Coronary artery (tissue), 2 donors: ENCODE results near the gene CBLIF.
"Not testable (repeated sequence)": the region's sequence is repeated elsewhere in the genome, so short reads cannot be mapped to it uniquely, and the experiment has no call there.

Source experiments
- DNase-seq: peaks from one replicate; pipeline ENCODE4 v3.0.0-alpha.2; 2017; ENCODE audit warnings: low spot score
- H3K27ac ChIP-seq, 2 donors: fragments of 200-600 bp; sonication (generic); one replicate each; pipeline ENCODE4 v1.5.1; 2016 to 2019
- H3K4me3 ChIP-seq: fragments of 200-600 bp; sonication (generic); 2 replicates; pipeline ENCODE4 v1.5.1; 2016; ENCODE audit warnings: mild to moderate bottlenecking, moderate library complexity
- CTCF ChIP-seq: fragments of 200-600 bp; sonication (generic); IDR thresholded peaks from one replicate; pipeline ENCODE4 v1.5.1; 2019; ENCODE audit warnings: antibody characterized with exemption

Gene CBLIF

DNA sequence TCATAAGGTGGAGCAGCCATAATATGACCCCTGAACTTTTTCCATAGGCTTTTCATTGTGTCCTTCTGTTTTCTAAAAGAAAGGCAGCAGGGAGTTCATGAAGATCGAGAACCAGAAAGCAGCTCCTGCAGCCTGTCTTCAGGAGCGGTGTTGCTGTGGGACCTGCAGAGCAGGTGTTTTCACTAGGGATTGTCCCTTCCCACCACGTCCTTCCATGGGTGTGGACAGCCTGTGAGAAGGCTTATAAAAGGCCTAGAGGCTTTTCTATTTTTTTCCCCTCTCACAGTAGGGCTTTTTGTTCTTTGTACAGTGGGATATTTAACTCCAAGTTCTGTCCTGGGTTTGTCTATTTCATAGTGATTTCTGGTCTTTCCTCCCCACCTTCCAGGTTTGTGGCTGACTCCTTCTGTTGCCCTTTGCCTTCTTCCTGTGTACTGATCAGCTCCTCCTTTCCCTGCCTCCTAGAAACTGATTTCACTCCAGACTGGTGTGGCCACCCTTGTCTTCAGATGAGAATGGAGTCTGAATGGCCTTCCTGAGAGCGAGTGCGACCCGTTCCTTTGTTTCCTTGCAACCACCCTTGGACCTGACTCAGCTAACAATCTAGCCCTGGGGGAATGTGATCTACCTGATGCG lies 44.8 kb downstream of the CBLIF start:
- Histone ChIP-seq H3K4me3 (no peak overlapping the region), H3K27ac (no peak overlapping the region)
- TF ChIP-seq CTCF = no peak
- no peak for DNase-seq

DNA sequence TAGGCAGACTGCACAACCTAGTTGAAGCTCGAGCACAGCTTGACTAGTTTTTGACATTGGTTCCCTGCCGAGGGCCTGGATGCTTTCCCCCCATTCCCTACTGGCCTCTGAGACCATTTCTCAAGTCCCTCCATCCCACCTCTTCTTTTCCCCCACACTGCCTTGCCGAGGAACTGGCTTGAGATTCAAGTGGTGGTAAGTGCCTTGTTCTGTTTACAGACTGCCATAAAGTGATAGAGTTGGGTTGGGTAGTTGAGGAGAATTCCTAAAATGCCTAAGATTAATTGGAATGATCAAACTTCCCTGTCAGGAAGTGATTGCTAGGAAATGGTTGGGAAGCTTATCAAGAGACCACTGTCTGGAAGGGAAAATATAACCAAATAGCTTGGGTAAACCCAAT lies 50.9 kb downstream of the CBLIF start:
- no peak for TF ChIP-seq CTCF
- Histone ChIP-seq H3K4me3 (no peak overlapping the region), H3K27ac (no peak overlapping the region)
- no peak for DNase-seq

DNA sequence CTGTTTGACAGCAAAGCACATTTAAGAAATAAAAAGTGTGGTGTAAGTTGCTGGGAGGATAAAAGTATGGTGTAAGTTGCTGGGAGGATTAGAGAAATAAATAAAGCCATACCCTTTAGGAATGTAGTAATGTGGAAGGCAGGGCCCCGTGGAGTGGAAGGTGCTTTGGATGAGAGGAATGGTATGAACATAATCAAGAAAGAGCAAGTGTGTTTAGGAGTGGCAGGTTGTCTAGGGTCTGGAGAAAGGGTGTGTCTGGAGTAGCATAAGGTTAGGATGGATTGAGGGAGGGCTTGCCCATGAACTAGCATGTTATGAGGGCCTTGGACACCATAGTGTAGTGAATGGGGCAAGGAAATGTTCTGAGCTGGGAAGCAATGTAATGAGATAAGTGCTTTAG lies 52.8 kb downstream of the CBLIF start:
- no peak for DNase-seq
- H3K27ac ChIP-seq = no peak overlapping the region
- H3K4me3 ChIP-seq = no peak overlapping the region
- TF ChIP-seq CTCF = no peak

DNA sequence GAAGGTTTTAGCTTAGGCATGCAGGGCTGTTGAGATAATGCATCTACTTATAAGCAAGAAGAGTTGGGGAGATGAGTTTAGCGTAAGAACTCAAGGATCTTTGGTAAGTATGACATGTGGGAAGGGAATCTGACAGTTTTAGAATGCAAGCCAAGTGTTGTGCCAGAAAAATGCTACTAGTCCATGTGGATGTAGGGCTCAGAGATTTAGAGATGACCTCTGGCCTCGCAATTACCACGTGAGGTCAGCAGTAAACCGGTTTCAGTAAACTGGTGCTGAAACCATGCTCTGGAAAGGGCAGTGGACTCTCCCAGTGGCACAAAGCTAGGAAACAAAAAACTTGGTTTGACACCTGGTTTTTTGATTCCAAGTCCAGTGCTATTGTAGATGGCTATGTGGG lies 53.7 kb downstream of the CBLIF start:
- TF ChIP-seq CTCF = no peak
- DNase-seq = no peak
- H3K4me3 ChIP-seq = no peak overlapping the region
- H3K27ac ChIP-seq = no peak overlapping the region

- no peak for DNase-seq
- TF ChIP-seq CTCF = no peak
- Histone ChIP-seq H3K27ac (no peak overlapping the region), H3K4me3 (no peak overlapping the region)
Measured at GRCh38 chr11:59787816-59788215, 57.5 kb downstream of the CBLIF start.

- Histone ChIP-seq H3K27ac (peak overlapping the region in 1 of 2 donors; percentile 58), H3K4me3 (peak overlapping the region; percentile 25)
- no peak for DNase-seq
- TF ChIP-seq CTCF = no peak
Measured at GRCh38 chr11:59787255-59787588, 58.1 kb downstream of the CBLIF start.

- no peak for TF ChIP-seq CTCF
- Histone ChIP-seq H3K27ac (no peak overlapping the region), H3K4me3 (no peak overlapping the region)
- no peak for DNase-seq
Measured at GRCh38 chr11:59785818-59786217, 59.5 kb downstream of the CBLIF start.

GRCh38 chr11:59784441-59784840 lies 60.9 kb downstream of the CBLIF start:
- not testable (repeated sequence) for DNase-seq, H3K27ac ChIP-seq, H3K4me3 ChIP-seq
